Measurements from ENCODE around the gene EIF3D.
"Not testable (repeated sequence)": the region's sequence is repeated elsewhere in the genome, so short reads cannot be mapped to it uniquely, and the experiment has no call there.

GRCh38 chr22:36519906-36520305 lies 9.1 kb downstream of the EIF3D start:
- not testable (repeated sequence) for TF ChIP-seq CTCF (conservative IDR thresholded peaks at IDR 0.05 in 1 of 2, IDR thresholded peaks at IDR 0.05 in 1 of 2; ENCODE audit: extremely low read depth in 1 of 2, insufficient read depth in 1 of 2, low read depth in 1 of 2, low read length in 2 of 2); EZH2 (IDR thresholded peaks at IDR 0.05; ENCODE audit: borderline replicate concordance, low read length)
